NCI-H146 (cell line): ENCODE data around the gene CPT1C.

Source experiments
- DNase-seq: peaks from one replicate; lab custom pipeline; 2025; lab: John Stamatoyannopoulos, UW

The CPT1C gene

GRCh38 chr19:49761625-49762311 is 70.9 kb downstream of the CPT1C start:
- no peak for DNase-seq

- DNase-seq = no peak
These were observed 72.3 kb downstream of the CPT1C start, which contains the start of gene TSKS for GRCh38 chr19:49763230-49763629. TSS of gene TSKS (minus strand) at chr19:49763306. CDS start at chr19:49763247, 59 bp downstream.
